NT2/D1 (cell line): ENCODE measurements around the gene SYT15.
"Not testable (repeated sequence)": the region's sequence is repeated elsewhere in the genome, so short reads cannot be mapped to it uniquely, and the experiment has no call there.

Experiments used
- YY1 ChIP-seq: IDR thresholded peaks from 2 replicates; pipeline ENCODE4 v1.6.1; 2011; ENCODE audit not compliant: insufficient read length, insufficient read depth
- ZNF274 ChIP-seq: IDR thresholded peaks from 2 replicates; pipeline ENCODE4 v1.6.1; 2011; ENCODE audit warnings: mild to moderate bottlenecking, low read depth, low read length

- TF ChIP-seq ZNF274, YY1: not testable (repeated sequence)
These were observed 38.2 kb downstream of the SYT15 start for GRCh38 chr10:46617134-46617533.
